Gastroesophageal sphincter (tissue), 4 donors: Measurements from ENCODE around the gene FCN1. TPM values are rescaled to one million over a fixed set of nuclear protein-coding genes. Genes with fewer than 3 reads are reported as not detected.

ENCODE experiments used
- ATAC-seq: fragments of 150-250 bp; one replicate; pipeline ENCODE4 v1.9.1; 2016; ENCODE audit warnings: mild to moderate bottlenecking, moderate library complexity
- H3K27ac ChIP-seq, 4 donors: fragments of 200-600 bp; sonication (generic) in 3 of 4; 1 replicate in 3 of 4; 2 replicates in 1 of 4; pipeline ENCODE4 v1.5.1; 2016 to 2019
- H3K27me3 ChIP-seq: fragments of 200-600 bp; sonication (generic); one replicate; pipeline ENCODE4 v1.5.1; 2019
- H3K36me3 ChIP-seq, 2 donors: fragments of 200-600 bp; sonication (generic); one replicate each; pipeline ENCODE4 v1.5.1; 2019; ENCODE audit warnings: control low read depth in 1 of 2
- H3K4me1 ChIP-seq, 3 donors: fragments of 200-600 bp; sonication (generic); 1 replicate in 2 of 3; 2 replicates in 1 of 3; pipeline ENCODE4 v1.5.1; 2016 to 2019; ENCODE audit warnings: control low read depth in 2 of 3
- H3K4me3 ChIP-seq, 2 donors: fragments of 200-600 bp; sonication (generic); one replicate each; pipeline ENCODE4 v1.5.1; 2019; ENCODE audit warnings: mild to moderate bottlenecking in 1 of 2, moderate library complexity in 1 of 2
- H3K9me3 ChIP-seq, 3 donors: fragments of 200-600 bp; sonication (generic); one replicate each; pipeline ENCODE4 v1.5.1; 2017 to 2019; ENCODE audit warnings: control low read depth in 2 of 3
- EP300 ChIP-seq: sonication (generic); formaldehyde crosslinking; IDR thresholded peaks from one replicate; pipeline ENCODE4 v1.6.1; 2017; ENCODE audit warnings: antibody characterized with exemption, mild to moderate bottlenecking
- POLR2A ChIP-seq, 2 donors: fragments of 450-650 bp; IDR thresholded peaks; one replicate each; pipeline ENCODE4 v1.6.1; 2017; ENCODE audit warnings: antibody characterized with exemption in 2 of 2, mild to moderate bottlenecking in 2 of 2, moderate library complexity in 1 of 2
- POLR2AphosphoS5 ChIP-seq: sonication (generic); formaldehyde crosslinking; IDR thresholded peaks from one replicate; pipeline ENCODE4 v1.6.1; 2017; ENCODE audit warnings: antibody characterized with exemption
- WGBS, 2 donors: methylation state at CpG; one replicate each; pipeline ENCODE4 v1.1.5; 2018; ENCODE audit warnings: low coverage in 1 of 2; 5-methylcytosine and 5-hydroxymethylcytosine counted together
- total RNA-seq, 4 donors: library from RNA; depleted of rRNA; stranded (reverse); fragments of >200 nt; gene quantifications; one replicate each; pipeline ENCODE4 v1.1.0, GENCODE V29; 2016
- TF ChIP-seq, protein P1 (sequence below), 4 experiments: fragments of 200-600 bp in 2 of 4; fragments of 450-650 bp in 2 of 4; sonication (generic) in 1 of 4; IDR thresholded peaks; one replicate each; pipeline ENCODE4 v1.5.1; 2017 to 2019; ENCODE audit warnings: antibody characterized with exemption in 4 of 4, mild to moderate bottlenecking in 2 of 4, moderate library complexity in 2 of 4

Gene FCN1
- total RNA-seq, 4 donors from 2014 or later = 0.31 to 9.4 (median 3.2) TPM

DNA sequence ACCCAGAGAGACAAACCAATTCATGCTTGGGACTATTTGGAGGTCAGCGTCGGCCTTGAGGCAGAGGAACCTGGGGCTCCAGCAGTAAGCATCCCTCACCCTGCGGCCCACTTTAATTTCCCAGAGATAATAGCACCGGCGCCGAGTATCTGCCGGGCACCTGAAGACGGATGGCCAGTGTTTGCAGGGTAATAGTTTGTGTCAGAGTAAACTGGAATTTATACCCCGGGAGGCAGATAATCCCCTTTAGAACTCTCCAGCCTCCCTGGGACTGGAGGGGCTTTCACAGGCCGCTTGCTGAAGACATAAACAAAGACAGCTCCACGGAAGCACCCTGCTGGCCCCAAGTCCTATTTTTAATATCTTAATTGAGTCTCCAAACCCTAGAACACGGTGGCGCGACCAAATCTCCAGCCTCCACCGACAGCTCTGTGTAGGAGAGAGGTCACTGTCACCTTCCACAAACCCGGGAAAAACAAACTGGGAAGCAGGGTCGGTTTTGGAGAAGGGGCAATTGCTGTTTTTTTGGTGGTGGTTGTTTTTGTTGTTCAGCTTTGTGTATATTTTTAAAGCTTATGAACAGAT is 17.4 kb upstream of the FCN1 start:
- WGBS, 2 donors = 47% methylated on average over 4 to 12 of the region's 17 CpGs
- TF ChIP-seq POLR2A (IDR thresholded peaks at IDR 0.05) (no peak), POLR2AphosphoS5 (no peak), EP300 (no peak)
- TF ChIP-seq, protein P1, sequence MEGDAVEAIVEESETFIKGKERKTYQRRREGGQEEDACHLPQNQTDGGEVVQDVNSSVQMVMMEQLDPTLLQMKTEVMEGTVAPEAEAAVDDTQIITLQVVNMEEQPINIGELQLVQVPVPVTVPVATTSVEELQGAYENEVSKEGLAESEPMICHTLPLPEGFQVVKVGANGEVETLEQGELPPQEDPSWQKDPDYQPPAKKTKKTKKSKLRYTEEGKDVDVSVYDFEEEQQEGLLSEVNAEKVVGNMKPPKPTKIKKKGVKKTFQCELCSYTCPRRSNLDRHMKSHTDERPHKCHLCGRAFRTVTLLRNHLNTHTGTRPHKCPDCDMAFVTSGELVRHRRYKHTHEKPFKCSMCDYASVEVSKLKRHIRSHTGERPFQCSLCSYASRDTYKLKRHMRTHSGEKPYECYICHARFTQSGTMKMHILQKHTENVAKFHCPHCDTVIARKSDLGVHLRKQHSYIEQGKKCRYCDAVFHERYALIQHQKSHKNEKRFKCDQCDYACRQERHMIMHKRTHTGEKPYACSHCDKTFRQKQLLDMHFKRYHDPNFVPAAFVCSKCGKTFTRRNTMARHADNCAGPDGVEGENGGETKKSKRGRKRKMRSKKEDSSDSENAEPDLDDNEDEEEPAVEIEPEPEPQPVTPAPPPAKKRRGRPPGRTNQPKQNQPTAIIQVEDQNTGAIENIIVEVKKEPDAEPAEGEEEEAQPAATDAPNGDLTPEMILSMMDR (IDR thresholded peaks at IDR 0.05) = no peak
- H3K36me3 ChIP-seq = no peaks in the 10 kb centered on the region
- H3K4me1 ChIP-seq = no peaks in the 10 kb centered on the region
- H3K4me3 ChIP-seq = no peak overlapping the region
- no peak for ATAC-seq
- H3K27me3 ChIP-seq = peaks cover 82% of the 10 kb centered on the region
- no peak overlapping the region for H3K27ac ChIP-seq
- no peaks in the 10 kb centered on the region for H3K9me3 ChIP-seq

GRCh38 chr9:134933076-134933659 is 15.5 kb upstream of the FCN1 start:
- ATAC-seq = no peak
- no CpG with 5 or more reads among the region's 10 CpGs for WGBS, 2 donors
- Histone ChIP-seq H3K27me3 (peaks cover 74% of the 10 kb centered on the region), H3K9me3 (no peaks in the 10 kb centered on the region), H3K36me3 (no peaks in the 10 kb centered on the region), H3K4me3 (no peak overlapping the region), H3K4me1 (no peaks in the 10 kb centered on the region), H3K27ac (no peak overlapping the region)
- TF ChIP-seq EP300 (no peak), POLR2A (IDR thresholded peaks at IDR 0.05) (no peak), POLR2AphosphoS5 (no peak)
- TF ChIP-seq, protein P1 (IDR thresholded peaks at IDR 0.05) = no peak

- H3K27me3 ChIP-seq = peaks cover 69% of the 10 kb centered on the region
- TF ChIP-seq, protein P1 (IDR thresholded peaks at IDR 0.05) = no peak
- no peak for TF ChIP-seq EP300
- TF ChIP-seq POLR2A (IDR thresholded peaks at IDR 0.05) = no peak
- TF ChIP-seq POLR2AphosphoS5 = no peak
- 77 to 91% methylated on average over 4 to 5 of the region's 5 CpGs for WGBS, 2 donors
Observed at GRCh38 chr9:134932606-134933005, 14.9 kb upstream of the FCN1 start.

GRCh38 chr9:134932171-134932570 is 14.5 kb upstream of the FCN1 start:
- Histone ChIP-seq H3K27ac (no peak overlapping the region), H3K9me3 (no peaks in the 10 kb centered on the region), H3K4me3 (no peak overlapping the region), H3K4me1 (no peaks in the 10 kb centered on the region), H3K27me3 (peaks cover 64% of the 10 kb centered on the region), H3K36me3 (no peaks in the 10 kb centered on the region)
- WGBS, 2 donors = 84 to 94% methylated on average over 11 to 12 of the region's 12 CpGs
- TF ChIP-seq, protein P1 (IDR thresholded peaks at IDR 0.05) = no peak
- no peak for TF ChIP-seq POLR2A (IDR thresholded peaks at IDR 0.05)
- TF ChIP-seq EP300 = no peak
- TF ChIP-seq POLR2AphosphoS5 = no peak
- ATAC-seq = no peak

More at GRCh38 chr9:134932606-134933005, 14.9 kb upstream of the FCN1 start:
- H3K9me3 ChIP-seq = no peaks in the 10 kb centered on the region
- no peaks in the 10 kb centered on the region for H3K36me3 ChIP-seq
- H3K4me3 ChIP-seq = no peak overlapping the region
- no peak overlapping the region for H3K27ac ChIP-seq
- no peaks in the 10 kb centered on the region for H3K4me1 ChIP-seq
- ATAC-seq = no peak

DNA sequence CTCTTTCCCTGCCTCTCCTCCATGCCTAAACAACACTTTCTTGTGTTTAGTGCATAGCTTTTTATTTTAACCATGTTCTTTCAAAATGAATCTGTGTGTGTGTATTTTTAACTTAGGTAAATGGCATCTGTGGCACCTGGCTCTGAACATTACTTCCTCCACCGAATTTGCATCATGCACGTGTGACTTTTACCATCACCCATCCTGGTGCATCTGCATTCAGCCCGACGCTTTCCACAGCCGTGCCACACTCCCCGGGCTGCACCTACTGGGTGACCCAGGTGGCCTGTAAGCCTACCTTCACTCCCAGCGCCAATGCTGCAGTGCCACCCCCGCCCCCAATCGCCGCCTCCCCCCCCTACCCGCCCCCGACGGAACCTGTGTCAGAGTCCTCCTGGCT is 12.7 kb upstream of the FCN1 start:
- Histone ChIP-seq H3K4me3 (no peak overlapping the region), H3K27me3 (peaks cover 49% of the 10 kb centered on the region), H3K9me3 (no peaks in the 10 kb centered on the region), H3K36me3 (no peaks in the 10 kb centered on the region), H3K4me1 (no peaks in the 10 kb centered on the region), H3K27ac (no peak overlapping the region)
- no peak for ATAC-seq
- no peak for TF ChIP-seq POLR2A (IDR thresholded peaks at IDR 0.05)
- no peak for TF ChIP-seq EP300
- TF ChIP-seq POLR2AphosphoS5 = no peak
- 53 to 80% methylated on average over 2 to 9 of the region's 13 CpGs for WGBS, 2 donors
